ENCODE results near the gene KIF3C.

Gene KIF3C

GRCh38 chr2:25878361-25879132 is 103.8 kb downstream of the KIF3C start, which contains the start of gene ASXL2:
ASXL2 (minus strand) TSS chr2:25878487; CDS start chr2:25878222, 265 bp downstream.
- DNase-seq (ENCODE audit: low spot score in 2 of 2): peak; percentile 97
- Histone ChIP-seq H3K9me3 (no peaks in the 10 kb centered on the region), H3K27me3 (ENCODE audit: low read depth) (no peaks in the 10 kb centered on the region), H3K4me3 (peak within 1 kb of the TSS; percentile 96), H3K4me1 (peaks cover 14% of the 10 kb centered on the region), H3K36me3 (replicated peaks) (peaks cover 4% of the 10 kb centered on the region; the same call in 1 of the 2 replicates)
- in situ Hi-C loops (cut with MboI; ENCODE audit: low sequenced_read_pairs): no loop called here

- Histone ChIP-seq H3K4me3 (peak overlapping the region; percentile 96), H3K9me3 (no peaks in the 10 kb centered on the region), H3K36me3 (replicated peaks) (peaks cover 4% of the 10 kb centered on the region; the same call in 1 of the 2 replicates), H3K27me3 (ENCODE audit: low read depth) (no peaks in the 10 kb centered on the region), H3K4me1 (peaks cover 14% of the 10 kb centered on the region)
- DNase-seq (ENCODE audit: low spot score in 2 of 2): peak; percentile 56 to 60
- in situ Hi-C loops (cut with MboI; ENCODE audit: low sequenced_read_pairs): no loop called here
Measured at GRCh38 chr2:25877431-25878360, 104.6 kb downstream of the KIF3C start.

Data from HAP-1 (cell line).